KOPT-K1 (cell line): ENCODE results near the gene ZFP69B.
"Not testable (repeated sequence)": the region's sequence is repeated elsewhere in the genome, so short reads cannot be mapped to it uniquely, and the experiment has no call there.

Experiments used
- H3K27ac ChIP-seq: fragments of 200-600 bp; sonication (generic); 2 replicates; pipeline ENCODE4 v1.5.1; 2016; ENCODE audit warnings: antibody characterized with exemption, mild to moderate bottlenecking, low read depth, low read length; ENCODE audit not compliant: poor library complexity, severe bottlenecking
- H3K36me3 ChIP-seq: fragments of 200-600 bp; sonication (generic); 2 replicates; pipeline ENCODE4 v1.5.1; 2017; ENCODE audit warnings: antibody characterized with exemption, mild to moderate bottlenecking, low read length, moderate library complexity; ENCODE audit not compliant: insufficient read depth
- H3K9me3 ChIP-seq: fragments of 200-600 bp; sonication (generic); 2 replicates; pipeline ENCODE4 v1.5.1; 2017; ENCODE audit warnings: antibody characterized with exemption, low read length, mild to moderate bottlenecking; ENCODE audit not compliant: insufficient read depth, poor library complexity, severe bottlenecking

Gene ZFP69B

DNA sequence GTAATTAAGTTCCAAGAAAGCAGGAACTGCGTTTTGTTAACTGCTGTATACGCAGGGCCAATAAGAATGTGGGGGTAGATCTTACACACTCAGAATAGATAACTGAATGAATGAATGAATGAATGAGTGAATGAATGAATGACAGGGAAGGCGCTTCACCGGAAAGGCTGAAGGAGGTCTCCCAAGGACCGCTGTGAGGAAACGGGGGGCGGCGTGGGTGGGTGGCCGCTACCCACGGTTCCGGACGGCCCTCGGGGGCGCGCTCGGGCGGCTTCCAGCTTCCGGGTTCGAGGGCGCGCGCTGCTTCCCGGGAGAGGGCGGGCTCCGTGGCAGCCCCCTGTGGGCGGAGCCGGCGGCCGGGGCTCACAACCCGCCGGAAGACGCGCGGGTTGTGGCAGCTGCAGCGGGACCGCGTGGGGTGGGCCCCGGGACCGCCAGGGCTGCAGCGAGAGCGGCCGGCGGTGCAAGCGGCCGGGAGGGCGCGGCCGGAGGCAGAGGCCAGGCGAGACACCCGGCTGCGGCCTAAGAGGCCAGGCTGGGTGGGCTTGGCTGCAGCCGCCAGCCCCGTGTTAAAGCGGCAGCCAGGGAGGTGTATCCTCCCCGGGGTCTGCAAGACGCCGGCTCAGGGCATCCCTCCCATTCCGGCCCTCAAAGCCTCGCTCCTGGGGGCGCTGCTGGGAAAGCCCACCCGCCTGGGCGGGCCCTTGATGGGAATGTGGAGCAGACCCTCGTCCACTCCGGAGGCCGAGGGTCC, 26.8 kb downstream of the ZFP69B start, which contains the start of gene ZFP69:
TSS of gene ZFP69 (plus strand) at position 367 of the 754 bp plus-strand sequence. CDS start 2,072 bp downstream, outside the sequence.
- peak within 1 kb of the TSS; percentile 58 for H3K27ac ChIP-seq
- peaks cover 4% of the 10 kb centered on the region; the same call in 1 of the 2 replicates for H3K36me3 ChIP-seq
- peaks cover 40% of the 10 kb centered on the region for H3K9me3 ChIP-seq

DNA sequence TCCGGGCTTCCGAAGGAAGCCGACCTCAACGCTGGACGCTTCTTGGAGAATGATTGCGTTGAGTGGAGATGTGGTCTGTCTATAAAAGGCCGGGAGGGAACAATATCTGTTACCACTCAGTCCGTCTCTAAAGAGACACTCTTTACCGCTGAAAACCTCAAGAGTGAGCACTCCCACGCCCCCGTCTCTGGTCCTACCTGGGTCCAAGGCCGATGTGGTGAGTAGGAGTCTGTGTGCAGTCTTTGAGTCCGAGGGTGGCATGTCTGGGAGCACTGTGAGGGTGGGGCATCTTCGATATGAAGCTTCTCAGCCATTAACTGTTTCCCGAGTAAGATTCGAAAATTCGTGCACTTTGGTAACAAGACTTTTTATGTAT, 27.4 kb downstream of the ZFP69B start:
- H3K27ac ChIP-seq: peak overlapping the region; percentile 58
- peaks cover 8% of the 10 kb centered on the region; the same call in 1 of the 2 replicates for H3K36me3 ChIP-seq
- peaks cover 42% of the 10 kb centered on the region for H3K9me3 ChIP-seq

DNA sequence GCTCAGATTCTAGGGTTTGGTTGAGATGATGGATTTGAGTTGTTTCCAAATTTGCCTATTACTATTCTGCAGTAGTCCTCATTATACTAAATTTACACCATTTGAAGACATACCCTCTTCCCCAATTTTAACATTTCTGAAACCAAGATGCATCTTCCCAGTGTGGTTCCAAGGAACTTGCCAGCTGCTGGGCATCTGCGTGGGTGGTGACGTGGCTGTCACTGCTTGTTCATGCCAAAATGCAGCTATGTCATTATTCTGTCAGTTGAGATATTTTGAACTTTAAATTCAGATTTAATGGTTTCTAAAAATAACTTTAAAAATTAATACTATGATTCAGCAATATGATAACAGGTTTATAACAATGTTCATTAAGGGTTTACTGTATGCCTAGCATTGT, 28.0 kb downstream of the ZFP69B start:
- H3K9me3 ChIP-seq: peaks cover 38% of the 10 kb centered on the region
- H3K27ac ChIP-seq: no peak overlapping the region
- peaks cover 8% of the 10 kb centered on the region; the same call in 1 of the 2 replicates for H3K36me3 ChIP-seq

DNA sequence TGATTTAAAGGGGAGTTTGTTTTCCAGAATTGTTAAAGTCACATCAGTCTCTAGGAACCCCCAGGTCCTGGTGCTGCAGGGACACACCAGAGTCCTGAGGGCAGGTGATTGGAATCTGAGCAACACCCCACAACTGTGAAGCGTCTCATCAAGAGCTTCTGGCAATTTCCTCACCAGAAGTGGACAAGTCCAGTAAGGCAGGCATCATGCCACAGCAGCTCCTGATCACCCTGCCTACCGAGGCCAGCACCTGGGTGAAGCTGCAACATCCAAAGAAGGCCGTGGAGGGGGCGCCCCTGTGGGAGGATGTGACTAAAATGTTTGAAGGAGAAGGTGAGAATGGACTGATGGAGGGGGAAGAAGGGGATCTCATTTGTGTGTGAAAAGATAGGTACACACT, 28.9 kb downstream of the ZFP69B start:
- Histone ChIP-seq H3K36me3 (peaks cover 8% of the 10 kb centered on the region; the same call in 1 of the 2 replicates), H3K27ac (no peak overlapping the region), H3K9me3 (peaks cover 31% of the 10 kb centered on the region)

DNA sequence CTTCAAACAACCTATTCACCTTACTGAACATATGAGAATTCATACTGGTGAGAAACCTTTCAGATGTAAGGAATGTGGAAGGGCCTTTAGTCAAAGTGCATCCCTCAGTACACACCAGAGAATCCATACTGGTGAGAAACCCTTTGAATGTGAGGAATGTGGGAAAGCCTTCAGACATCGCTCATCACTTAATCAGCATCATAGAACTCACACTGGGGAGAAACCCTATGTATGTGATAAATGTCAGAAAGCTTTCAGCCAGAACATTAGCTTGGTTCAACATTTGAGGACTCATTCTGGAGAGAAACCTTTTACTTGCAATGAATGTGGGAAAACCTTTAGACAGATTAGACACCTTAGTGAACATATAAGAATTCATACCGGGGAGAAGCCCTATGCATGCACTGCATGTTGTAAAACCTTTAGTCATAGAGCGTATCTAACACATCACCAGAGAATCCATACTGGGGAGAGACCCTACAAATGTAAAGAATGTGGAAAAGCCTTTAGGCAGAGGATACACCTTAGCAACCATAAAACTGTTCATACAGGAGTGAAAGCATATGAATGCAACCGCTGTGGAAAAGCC, 45.1 kb downstream of the ZFP69B start:
- H3K9me3 ChIP-seq: peaks cover 87% of the 10 kb centered on the region
- H3K36me3 ChIP-seq: peaks cover 63% of the 10 kb centered on the region
- H3K27ac ChIP-seq: no peak overlapping the region

DNA sequence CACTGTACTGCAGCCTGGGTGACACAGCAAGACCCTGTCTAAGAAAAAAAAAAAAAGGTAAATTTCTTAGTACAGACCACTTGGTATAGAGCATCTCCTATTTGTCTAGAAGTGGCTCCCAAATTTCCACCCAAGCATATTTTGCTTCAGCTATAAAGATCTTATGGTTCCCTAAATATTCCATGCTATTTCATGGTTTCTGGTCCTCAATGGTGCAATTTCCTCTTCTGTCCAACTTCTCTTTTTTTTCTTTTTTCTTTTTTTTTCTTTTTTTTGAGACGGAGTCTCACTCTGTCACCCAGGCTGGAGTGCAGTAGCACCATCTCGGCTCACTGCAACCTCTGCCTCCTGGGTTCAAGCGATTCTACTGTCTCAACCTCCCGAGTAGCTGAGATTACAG, 52.4 kb downstream of the ZFP69B start:
- H3K27ac ChIP-seq, H3K36me3 ChIP-seq: not testable (repeated sequence)
- peaks cover 94% of the 10 kb centered on the region for H3K9me3 ChIP-seq

DNA sequence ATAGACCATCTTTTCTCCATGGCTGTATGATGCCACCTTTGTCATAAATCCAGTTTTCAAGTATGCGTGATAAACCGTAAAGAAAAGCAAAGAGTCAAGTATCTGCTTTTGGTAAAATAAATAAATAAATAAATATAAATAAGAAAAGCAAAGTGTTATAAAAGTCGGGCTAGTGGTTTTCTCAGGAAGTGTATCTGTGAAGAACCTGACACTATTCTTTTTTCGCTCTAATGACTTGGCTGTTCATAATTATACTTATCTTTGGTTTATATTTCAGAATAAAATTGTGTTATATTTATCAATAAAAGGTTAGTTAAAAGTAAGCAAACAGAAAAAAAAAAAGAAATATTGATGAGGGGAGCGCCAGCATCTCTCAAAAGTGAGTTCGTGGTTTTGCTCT, 57.7 kb downstream of the ZFP69B start:
- Histone ChIP-seq H3K36me3 (peaks cover 14% of the 10 kb centered on the region), H3K9me3 (peaks cover 71% of the 10 kb centered on the region), H3K27ac (peak overlapping the region; percentile 74)

DNA sequence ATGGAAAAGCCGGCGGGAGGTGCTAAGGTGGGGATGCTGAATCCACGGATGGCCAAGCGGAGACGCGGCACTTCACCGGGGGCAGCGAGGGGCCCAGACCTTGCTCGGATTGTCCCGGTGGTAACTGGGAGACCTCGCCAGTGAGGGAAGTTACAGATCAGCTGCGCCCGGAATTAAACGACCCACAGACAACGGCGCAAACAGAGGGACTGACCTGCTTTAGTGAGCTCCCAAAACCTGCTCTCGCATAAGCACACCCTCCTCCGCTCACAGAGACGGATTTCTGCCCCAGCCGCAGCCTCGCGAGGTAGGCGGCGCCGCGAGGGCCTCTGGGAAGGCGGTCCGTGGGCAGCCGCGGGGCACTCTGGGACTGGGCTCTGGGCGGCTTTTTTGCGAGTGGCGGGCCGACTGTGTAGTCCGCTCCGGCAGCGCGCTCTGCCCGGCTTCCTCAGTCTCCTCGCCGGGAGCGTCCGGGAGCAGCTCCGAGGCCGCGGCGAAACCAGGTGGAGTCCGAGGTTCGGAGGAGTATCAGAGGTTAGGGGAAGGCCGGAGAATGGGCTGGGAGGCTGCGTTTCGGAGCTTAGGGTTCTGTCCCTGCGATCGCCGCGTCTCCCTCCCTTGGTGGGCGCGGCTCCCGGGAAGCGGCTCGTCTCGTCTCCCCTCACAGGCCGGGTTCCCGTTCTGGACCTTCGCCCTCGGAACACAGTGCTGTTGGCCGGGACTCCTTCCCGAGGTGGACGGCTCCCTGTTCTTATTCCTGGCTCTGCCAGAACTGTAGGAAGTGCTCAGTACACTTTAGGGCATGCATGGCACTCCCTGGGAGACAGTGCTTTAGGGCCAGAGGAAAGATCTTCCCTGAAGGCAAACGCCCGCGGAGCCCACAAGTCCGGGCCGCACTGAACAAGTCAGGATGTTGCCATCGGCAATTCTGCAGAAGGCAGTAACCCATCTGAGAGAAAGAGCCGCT, 58.4 kb downstream of the ZFP69B start, which contains the start of gene EXO5:
TSS of gene EXO5 (plus strand) at position 393 of the 967 bp plus-strand sequence. CDS start 5,778 bp downstream, outside the sequence.
- peaks cover 71% of the 10 kb centered on the region for H3K9me3 ChIP-seq
- H3K36me3 ChIP-seq: peaks cover 18% of the 10 kb centered on the region
- peak within 1 kb of the TSS; percentile 74 for H3K27ac ChIP-seq
